Measurements from ENCODE around the gene TPST2. TPM values are rescaled to one million over a fixed set of nuclear protein-coding genes. Genes with fewer than 3 reads are reported as not detected.

The TPST2 gene
- total RNA-seq, 1 experiment from 2014 or later: 8.2 TPM

DNA sequence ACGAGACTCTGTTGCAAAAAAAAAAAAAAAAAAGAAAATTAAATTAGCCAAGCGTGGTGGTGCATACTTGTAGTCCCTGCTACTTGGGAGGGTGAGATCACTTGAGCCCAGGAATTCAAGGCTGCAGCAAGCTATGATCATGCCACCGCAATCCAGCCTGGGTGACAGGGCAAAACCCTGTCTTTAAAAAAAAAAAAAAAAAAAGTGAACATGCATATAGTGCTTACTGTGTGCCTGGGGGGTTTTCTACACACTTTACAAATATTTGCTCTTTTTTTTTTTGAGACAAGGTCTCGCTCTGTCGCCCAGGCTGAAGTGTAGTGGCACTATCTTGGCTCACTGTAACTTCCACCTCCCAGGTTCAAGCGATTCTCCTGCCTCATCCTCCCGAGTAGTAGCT, 12.9 kb downstream of the TPST2 start:
- TF ChIP-seq, protein P1, sequence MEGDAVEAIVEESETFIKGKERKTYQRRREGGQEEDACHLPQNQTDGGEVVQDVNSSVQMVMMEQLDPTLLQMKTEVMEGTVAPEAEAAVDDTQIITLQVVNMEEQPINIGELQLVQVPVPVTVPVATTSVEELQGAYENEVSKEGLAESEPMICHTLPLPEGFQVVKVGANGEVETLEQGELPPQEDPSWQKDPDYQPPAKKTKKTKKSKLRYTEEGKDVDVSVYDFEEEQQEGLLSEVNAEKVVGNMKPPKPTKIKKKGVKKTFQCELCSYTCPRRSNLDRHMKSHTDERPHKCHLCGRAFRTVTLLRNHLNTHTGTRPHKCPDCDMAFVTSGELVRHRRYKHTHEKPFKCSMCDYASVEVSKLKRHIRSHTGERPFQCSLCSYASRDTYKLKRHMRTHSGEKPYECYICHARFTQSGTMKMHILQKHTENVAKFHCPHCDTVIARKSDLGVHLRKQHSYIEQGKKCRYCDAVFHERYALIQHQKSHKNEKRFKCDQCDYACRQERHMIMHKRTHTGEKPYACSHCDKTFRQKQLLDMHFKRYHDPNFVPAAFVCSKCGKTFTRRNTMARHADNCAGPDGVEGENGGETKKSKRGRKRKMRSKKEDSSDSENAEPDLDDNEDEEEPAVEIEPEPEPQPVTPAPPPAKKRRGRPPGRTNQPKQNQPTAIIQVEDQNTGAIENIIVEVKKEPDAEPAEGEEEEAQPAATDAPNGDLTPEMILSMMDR (conservative IDR thresholded peaks at IDR 0.05; ENCODE audit: low read depth, low read length): no peak
- no peak for TF ChIP-seq EZH2 (IDR thresholded peaks at IDR 0.05; ENCODE audit: borderline replicate concordance, low read depth, low read length, poor library complexity, severe bottlenecking)
- CTCF ChIA-PET: no interaction called here
- no TSS peak for BruUV-seq (replicated peaks)
- intact Hi-C loops (cut with micrococcal nuclease; ENCODE audit: unreplicated experiment): no loop called here
- POLR2A ChIA-PET (ENCODE audit: low non-redundant PET): no interaction called here
- Histone ChIP-seq H3K4me1 (ENCODE audit: insufficient read depth, low read length, poor library complexity, severe bottlenecking) (no peaks in the 10 kb centered on the region), H3K27ac (ENCODE audit: low read depth, low read length, poor library complexity, severe bottlenecking) (no peak overlapping the region), H3K9me3 (ENCODE audit: low read depth, low read length, poor library complexity, severe bottlenecking) (no peaks in the 10 kb centered on the region), H3K27me3 (replicated peaks; ENCODE audit: insufficient read depth, low read depth, low read length, poor library complexity) (no peaks in the 10 kb centered on the region), H3K36me3 (ENCODE audit: insufficient read depth, low read length, poor library complexity, severe bottlenecking) (no peaks in the 10 kb centered on the region), H3K4me3 (ENCODE audit: low read depth, low read length, poor library complexity, severe bottlenecking) (no peak overlapping the region)
- no peak for DNase-seq (ENCODE audit: low spot score)

DNA sequence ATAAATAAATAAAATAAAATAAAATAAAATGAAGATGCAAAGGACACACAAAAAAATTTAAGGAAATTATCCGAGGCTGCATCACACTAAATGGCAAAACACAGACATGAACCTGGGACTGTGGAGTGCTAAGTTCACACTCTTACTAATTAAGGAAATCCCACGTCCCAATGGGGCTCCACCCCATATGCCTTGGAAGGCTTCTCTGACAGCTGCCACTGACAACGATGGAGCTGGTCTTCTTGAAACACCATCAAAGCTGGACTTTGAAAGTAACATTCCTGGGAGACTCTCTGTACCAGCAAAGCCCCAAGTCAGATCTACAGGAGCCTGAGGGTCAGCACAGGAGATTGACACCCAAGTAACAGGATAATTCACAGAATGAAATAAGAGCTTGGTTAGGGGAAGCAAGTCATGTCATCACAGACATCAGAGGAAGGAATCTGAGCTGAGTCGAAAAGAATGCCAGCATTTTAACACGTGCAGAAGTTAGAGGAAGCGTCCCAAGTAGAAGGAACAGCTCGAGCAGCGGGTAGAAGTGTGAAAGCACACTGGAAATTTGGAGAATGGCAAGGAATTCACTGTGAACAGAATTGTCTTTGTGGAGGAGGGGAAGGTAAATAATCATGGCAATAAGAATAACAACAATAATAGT, 13.8 kb downstream of the TPST2 start:
- BruUV-seq (replicated peaks): no TSS peak
- no peak for TF ChIP-seq EZH2 (IDR thresholded peaks at IDR 0.05; ENCODE audit: borderline replicate concordance, low read depth, low read length, poor library complexity, severe bottlenecking)
- TF ChIP-seq, protein P1 (conservative IDR thresholded peaks at IDR 0.05; ENCODE audit: low read depth, low read length): no peak
- POLR2A ChIA-PET (ENCODE audit: low non-redundant PET): no interaction called here
- Histone ChIP-seq H3K27ac (ENCODE audit: low read depth, low read length, poor library complexity, severe bottlenecking) (no peak overlapping the region), H3K36me3 (ENCODE audit: insufficient read depth, low read length, poor library complexity, severe bottlenecking) (no peaks in the 10 kb centered on the region), H3K27me3 (replicated peaks; ENCODE audit: insufficient read depth, low read depth, low read length, poor library complexity) (no peaks in the 10 kb centered on the region), H3K4me1 (ENCODE audit: insufficient read depth, low read length, poor library complexity, severe bottlenecking) (peaks cover 4% of the 10 kb centered on the region), H3K9me3 (ENCODE audit: low read depth, low read length, poor library complexity, severe bottlenecking) (no peaks in the 10 kb centered on the region), H3K4me3 (ENCODE audit: low read depth, low read length, poor library complexity, severe bottlenecking) (no peak overlapping the region)
- CTCF ChIA-PET: no interaction called here
- intact Hi-C loops (cut with micrococcal nuclease; ENCODE audit: unreplicated experiment): no loop called here
- DNase-seq (ENCODE audit: low spot score): no peak

DNA sequence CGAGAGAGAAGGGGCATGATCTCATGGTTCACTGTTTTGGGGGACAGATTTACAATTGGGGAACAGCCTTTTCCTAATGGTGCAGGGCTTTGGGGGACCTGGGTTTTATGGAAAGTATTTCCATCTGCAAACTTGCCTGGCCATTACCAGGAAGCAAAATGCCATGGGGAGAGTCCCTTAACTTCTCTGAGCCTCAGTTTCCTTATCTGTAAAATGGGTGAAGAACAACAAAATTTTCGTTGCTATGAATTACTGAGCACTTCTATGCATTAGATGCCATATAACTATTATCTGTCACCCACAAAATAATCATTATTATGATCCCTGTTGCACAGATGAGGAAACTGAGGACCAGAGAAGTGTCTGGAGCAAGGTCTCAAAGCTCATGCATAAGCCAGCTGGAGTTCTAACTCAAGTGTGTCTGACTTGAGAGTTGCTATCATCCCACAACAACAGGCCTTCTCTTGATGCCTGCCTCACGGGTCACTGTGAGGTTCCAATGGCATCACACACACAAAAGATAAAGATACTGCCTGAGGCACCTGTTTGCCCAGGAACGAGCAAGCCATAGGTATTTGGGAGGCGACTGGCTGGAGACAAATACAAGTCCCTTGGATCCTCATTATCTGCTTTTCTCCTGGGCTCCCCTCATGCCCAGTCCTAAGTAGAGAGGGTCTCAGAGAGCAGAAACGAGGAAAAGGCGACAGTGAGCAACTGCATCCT, 15.8 kb downstream of the TPST2 start:
- ChIA-PET POLR2A (ENCODE audit: low non-redundant PET) (no interaction called here), CTCF (no interaction called here)
- Histone ChIP-seq H3K4me3 (ENCODE audit: low read depth, low read length, poor library complexity, severe bottlenecking) (no peak overlapping the region), H3K4me1 (ENCODE audit: insufficient read depth, low read length, poor library complexity, severe bottlenecking) (peaks cover 6% of the 10 kb centered on the region), H3K9me3 (ENCODE audit: low read depth, low read length, poor library complexity, severe bottlenecking) (no peaks in the 10 kb centered on the region), H3K36me3 (ENCODE audit: insufficient read depth, low read length, poor library complexity, severe bottlenecking) (no peaks in the 10 kb centered on the region), H3K27ac (ENCODE audit: low read depth, low read length, poor library complexity, severe bottlenecking) (no peak overlapping the region), H3K27me3 (replicated peaks; ENCODE audit: insufficient read depth, low read depth, low read length, poor library complexity) (no peaks in the 10 kb centered on the region)
- DNase-seq (ENCODE audit: low spot score): no peak
- TF ChIP-seq, protein P1 (conservative IDR thresholded peaks at IDR 0.05; ENCODE audit: low read depth, low read length): no peak
- TF ChIP-seq EZH2 (IDR thresholded peaks at IDR 0.05; ENCODE audit: borderline replicate concordance, low read depth, low read length, poor library complexity, severe bottlenecking): no peak
- BruUV-seq (replicated peaks): no TSS peak
- intact Hi-C loops (cut with micrococcal nuclease; ENCODE audit: unreplicated experiment): no loop called here

Measured in A673 (cell line).